ENCODE data around the gene VWA1. TPM values are rescaled to one million over a fixed set of nuclear protein-coding genes. Genes with fewer than 3 reads are reported as not detected.

VWA1 gene
- total RNA-seq, 4 donors from 2014 or later = 142 to 261 (median 161) TPM

GRCh38 chr1:1397839-1398523 lies 37.5 kb upstream of the VWA1 start:
- H3K27ac ChIP-seq = peak overlapping the region in 2 of 4 donors; percentile 89 to 93
- H3K27me3 ChIP-seq = no peaks in the 10 kb centered on the region
- peak overlapping the region; percentile 79 to 98 (median 94) for H3K4me3 ChIP-seq
- no peaks in the 10 kb centered on the region for H3K9me3 ChIP-seq
- 50 to 53% methylated on average over 18 to 19 of the region's 19 CpGs for WGBS, 2 donors
- peaks cover 0 to 81% (median 30%) of the 10 kb centered on the region in 3 donors for H3K36me3 ChIP-seq
- DNase-seq (ENCODE audit: low spot score in 2 of 2) = no peak
- TF ChIP-seq, protein P1, sequence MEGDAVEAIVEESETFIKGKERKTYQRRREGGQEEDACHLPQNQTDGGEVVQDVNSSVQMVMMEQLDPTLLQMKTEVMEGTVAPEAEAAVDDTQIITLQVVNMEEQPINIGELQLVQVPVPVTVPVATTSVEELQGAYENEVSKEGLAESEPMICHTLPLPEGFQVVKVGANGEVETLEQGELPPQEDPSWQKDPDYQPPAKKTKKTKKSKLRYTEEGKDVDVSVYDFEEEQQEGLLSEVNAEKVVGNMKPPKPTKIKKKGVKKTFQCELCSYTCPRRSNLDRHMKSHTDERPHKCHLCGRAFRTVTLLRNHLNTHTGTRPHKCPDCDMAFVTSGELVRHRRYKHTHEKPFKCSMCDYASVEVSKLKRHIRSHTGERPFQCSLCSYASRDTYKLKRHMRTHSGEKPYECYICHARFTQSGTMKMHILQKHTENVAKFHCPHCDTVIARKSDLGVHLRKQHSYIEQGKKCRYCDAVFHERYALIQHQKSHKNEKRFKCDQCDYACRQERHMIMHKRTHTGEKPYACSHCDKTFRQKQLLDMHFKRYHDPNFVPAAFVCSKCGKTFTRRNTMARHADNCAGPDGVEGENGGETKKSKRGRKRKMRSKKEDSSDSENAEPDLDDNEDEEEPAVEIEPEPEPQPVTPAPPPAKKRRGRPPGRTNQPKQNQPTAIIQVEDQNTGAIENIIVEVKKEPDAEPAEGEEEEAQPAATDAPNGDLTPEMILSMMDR (IDR thresholded peaks at IDR 0.05) = no peak
- peaks cover 0 to 50% (median 18%) of the 10 kb centered on the region in 4 donors for H3K4me1 ChIP-seq

- Histone ChIP-seq H3K27ac (peak overlapping the region; percentile 22 to 93 (median 86)), H3K9me3 (no peaks in the 10 kb centered on the region), H3K4me3 (peak overlapping the region; percentile 79 to 98 (median 94)), H3K4me1 (peaks cover 0 to 56% (median 18%) of the 10 kb centered on the region in 4 donors), H3K36me3 (peaks cover 0 to 81% (median 24%) of the 10 kb centered on the region in 3 donors), H3K27me3 (no peaks in the 10 kb centered on the region)
- DNase-seq (ENCODE audit: low spot score in 2 of 2) = no peak
- TF ChIP-seq EP300 (IDR thresholded peaks at IDR 0.05) = no peak
- TF ChIP-seq, protein P1 (IDR thresholded peaks at IDR 0.05) = no peak
- TF ChIP-seq POLR2A (IDR thresholded peaks at IDR 0.05) = no peak
- WGBS, 2 donors = 0% methylated on average over 16 to 20 of the region's 54 CpGs
Observed at GRCh38 chr1:1398677-1399186, 36.8 kb upstream of the VWA1 start.

DNA sequence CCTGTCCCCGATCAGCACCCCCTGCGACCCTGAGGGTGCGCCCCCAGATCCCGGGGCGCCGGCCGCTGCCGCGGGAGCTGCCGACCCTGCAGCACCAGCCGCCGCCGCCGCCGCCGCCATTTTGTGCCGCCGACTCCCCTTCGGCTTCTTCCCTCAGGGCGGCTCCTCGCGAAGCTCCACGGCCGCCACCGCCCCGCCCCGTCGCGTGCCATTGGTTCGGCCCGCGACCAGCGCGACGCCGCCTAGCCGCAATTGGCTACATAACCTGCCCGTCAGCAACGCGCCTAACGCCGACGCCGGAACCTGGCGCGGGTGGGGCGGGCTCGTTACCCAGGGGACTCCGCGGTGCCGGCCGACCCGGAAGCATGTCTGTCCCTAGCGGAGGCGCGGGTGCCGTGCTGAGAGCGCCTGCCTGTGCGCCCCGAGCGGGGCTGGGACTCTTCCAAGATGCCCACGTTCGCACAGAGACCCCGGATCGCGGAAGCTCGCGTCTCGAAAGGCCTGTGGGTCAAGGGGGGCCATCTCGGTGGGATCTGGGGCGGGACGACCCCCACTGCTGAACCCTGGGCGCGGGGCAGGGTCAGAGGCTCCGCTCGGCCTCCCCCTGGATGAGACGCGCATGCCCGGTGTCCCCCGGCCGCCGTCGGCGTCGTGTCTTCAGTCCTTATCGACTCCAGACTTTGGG lies 36.2 kb upstream of the VWA1 start, which contains the start of gene CCNL2:
CCNL2 (minus strand) TSS at position 149 of the 685 bp plus-strand sequence; CDS start at position 120, 29 bp downstream.
- H3K4me3 ChIP-seq = peak within 1 kb of the TSS; percentile 79 to 98 (median 94)
- H3K27ac ChIP-seq = peak within 1 kb of the TSS; percentile 60 to 93 (median 86)
- 0 to 1% methylated on average over 48 to 84 of the region's 86 CpGs for WGBS, 2 donors
- peaks cover 0 to 81% (median 19%) of the 10 kb centered on the region in 3 donors for H3K36me3 ChIP-seq
- H3K27me3 ChIP-seq = no peaks in the 10 kb centered on the region
- H3K9me3 ChIP-seq = no peaks in the 10 kb centered on the region
- H3K4me1 ChIP-seq = peaks cover 0 to 61% (median 18%) of the 10 kb centered on the region in 4 donors
- TF ChIP-seq, protein P1 (IDR thresholded peaks at IDR 0.05) = peak; percentile 55 to 93 (median 72)
- peak in 1 of 2 donors; percentile 60 for TF ChIP-seq POLR2A (IDR thresholded peaks at IDR 0.05)
- peak; percentile 58 to 89 for TF ChIP-seq EP300 (IDR thresholded peaks at IDR 0.05)
- DNase-seq (ENCODE audit: low spot score in 2 of 2) = peak; percentile 92 to 96

- Histone ChIP-seq H3K4me1 (peaks cover 0 to 68% (median 20%) of the 10 kb centered on the region in 4 donors), H3K27me3 (no peaks in the 10 kb centered on the region), H3K4me3 (peak overlapping the region; percentile 79 to 98 (median 90)), H3K27ac (peak overlapping the region; percentile 60 to 93 (median 79)), H3K9me3 (no peaks in the 10 kb centered on the region), H3K36me3 (peaks cover 0 to 81% (median 13%) of the 10 kb centered on the region in 3 donors)
- TF ChIP-seq EP300 (IDR thresholded peaks at IDR 0.05) = no peak
- TF ChIP-seq POLR2A (IDR thresholded peaks at IDR 0.05) = no peak
- TF ChIP-seq, protein P1 (IDR thresholded peaks at IDR 0.05) = no peak
- WGBS, 2 donors = 9% methylated on average over 24 to 34 of the region's 34 CpGs
- no peak for DNase-seq (ENCODE audit: low spot score in 2 of 2)
Observed at GRCh38 chr1:1399872-1400575, 35.5 kb upstream of the VWA1 start.

Measured in tibial nerve (tissue), 4 donors.